GM18909 (cell line): ENCODE data around the gene TOE1.

Experiments used
- ATAC-seq: cut with Tn5 transposase; IDR thresholded peaks from one replicate; pipeline ENCODE4 v1.9.1; 2021; ENCODE audit warnings: mild to moderate bottlenecking; ENCODE audit not compliant: unreplicated experiment, poor library complexity

TOE1 gene

DNA sequence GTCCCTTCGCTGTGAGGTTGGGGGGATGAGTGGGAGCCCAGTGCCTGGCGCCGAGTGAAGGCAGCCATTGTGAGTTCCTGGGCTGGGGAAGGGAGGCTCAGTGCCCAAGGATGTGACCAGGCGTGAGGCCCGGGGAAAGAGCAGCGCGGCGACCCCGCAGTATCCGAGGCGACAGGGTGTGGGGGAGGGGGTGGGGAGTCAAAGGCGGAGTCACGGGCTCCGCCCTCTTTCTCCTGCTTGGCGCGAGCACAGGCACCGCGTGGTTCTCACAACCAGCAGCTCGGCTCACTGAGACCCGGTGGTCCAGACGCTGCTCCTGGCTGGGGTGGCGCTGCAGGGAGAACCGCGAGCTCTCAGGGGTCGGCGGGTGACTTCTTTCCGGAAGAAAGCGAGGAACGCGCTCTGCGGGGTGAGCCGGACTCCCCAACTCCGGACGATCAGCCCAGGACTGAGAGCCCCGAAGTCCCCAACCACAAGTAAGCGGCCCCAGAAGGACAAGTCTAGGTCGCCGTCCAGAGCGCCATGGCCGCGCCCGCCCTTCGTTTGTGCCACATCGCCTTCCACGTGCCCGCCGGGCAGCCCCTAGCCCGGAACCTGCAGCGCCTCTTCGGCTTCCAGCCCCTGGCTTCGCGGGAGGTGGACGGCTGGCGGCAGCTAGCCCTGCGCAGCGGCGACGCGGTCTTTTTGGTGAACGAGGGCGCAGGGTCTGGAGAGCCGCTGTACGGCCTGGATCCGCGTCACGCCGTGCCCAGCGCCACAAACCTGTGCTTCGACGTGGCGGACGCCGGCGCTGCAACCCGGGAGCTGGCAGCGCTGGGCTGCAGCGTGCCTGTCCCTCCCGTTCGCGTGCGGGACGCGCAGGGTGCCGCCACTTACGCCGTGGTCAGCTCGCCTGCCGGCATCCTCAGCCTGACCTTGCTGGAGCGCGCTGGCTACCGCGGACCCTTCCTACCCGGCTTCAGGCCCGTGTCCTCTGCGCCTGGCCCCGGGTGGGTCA is 13.0 kb upstream of the TOE1 start, which contains the start of gene HPDL:
Gene HPDL, plus strand, starts transcription at position 269 of the 997 bp plus-strand sequence. Its CDS starts 254 bp downstream, at position 523.
- peak; percentile 56 for ATAC-seq

DNA sequence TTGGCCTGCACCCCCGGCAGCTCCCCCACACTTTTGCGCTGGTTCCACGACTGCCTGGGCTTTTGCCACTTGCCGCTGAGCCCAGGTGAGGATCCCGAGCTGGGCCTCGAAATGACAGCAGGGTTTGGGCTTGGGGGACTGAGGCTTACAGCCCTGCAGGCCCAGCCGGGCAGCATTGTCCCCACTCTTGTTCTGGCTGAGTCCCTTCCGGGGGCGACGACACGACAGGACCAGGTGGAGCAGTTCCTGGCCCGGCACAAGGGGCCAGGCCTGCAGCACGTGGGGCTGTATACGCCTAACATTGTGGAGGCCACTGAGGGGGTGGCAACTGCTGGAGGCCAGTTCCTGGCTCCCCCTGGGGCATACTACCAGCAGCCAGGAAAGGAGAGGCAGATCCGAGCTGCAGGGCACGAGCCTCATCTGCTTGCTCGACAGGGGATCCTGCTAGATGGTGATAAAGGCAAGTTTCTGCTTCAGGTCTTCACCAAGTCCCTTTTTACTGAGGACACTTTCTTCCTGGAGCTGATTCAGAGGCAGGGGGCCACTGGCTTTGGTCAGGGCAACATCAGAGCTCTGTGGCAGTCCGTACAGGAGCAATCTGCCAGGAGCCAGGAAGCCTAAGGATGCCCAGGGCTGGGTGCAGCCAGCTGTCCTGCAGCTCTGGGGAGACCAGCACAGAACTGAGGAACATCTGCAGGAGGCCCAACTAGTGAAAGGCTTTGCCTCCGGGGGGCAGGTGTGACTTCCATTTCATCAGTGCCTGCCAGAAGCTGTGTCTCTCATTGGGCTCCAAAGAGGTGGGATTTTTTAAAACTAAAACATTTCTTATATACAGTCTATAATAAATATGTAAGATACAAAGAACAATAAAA is 12.1 kb upstream of the TOE1 start:
- peak; percentile 13 for ATAC-seq

DNA sequence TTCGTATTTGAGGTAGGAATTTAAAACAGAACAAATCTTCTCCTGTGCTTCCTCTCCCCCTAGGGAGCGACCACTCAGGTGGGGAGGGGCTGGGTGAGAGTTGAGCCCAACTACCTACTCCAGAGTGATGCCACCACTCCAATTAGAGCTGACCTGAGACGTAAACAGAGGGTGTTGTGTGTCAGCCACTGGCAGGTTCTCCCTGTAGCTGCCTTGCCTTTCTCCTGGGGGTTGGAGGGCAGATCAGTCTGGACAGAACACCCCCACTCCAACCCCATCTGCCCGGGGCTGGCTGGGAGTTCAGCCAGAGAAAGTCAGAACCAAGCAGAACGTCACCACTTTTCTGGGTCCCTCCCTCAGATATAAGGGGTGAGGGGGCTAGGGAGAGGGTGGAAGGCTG is 11.3 kb upstream of the TOE1 start:
- ATAC-seq, result no peak

DNA sequence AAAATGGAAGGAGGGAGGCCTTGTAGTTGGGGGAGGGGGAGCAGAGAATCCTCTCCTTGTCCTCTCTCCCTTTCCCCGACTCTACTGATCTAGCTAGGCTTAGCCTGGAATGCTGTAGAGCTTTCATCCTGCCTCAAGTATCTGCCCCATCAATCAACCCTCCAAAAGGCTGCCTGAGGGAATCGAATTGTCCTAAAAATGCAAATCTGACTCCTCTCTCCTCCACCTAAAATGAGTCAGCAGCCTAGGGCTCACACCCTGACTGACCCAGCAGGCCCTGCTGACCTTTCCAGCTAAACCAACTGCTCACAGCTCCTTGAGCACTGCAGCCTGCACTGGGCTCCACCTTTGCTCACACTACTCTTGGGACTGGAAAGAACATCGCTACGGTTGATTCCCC is 10.5 kb upstream of the TOE1 start:
- ATAC-seq, result no peak

DNA sequence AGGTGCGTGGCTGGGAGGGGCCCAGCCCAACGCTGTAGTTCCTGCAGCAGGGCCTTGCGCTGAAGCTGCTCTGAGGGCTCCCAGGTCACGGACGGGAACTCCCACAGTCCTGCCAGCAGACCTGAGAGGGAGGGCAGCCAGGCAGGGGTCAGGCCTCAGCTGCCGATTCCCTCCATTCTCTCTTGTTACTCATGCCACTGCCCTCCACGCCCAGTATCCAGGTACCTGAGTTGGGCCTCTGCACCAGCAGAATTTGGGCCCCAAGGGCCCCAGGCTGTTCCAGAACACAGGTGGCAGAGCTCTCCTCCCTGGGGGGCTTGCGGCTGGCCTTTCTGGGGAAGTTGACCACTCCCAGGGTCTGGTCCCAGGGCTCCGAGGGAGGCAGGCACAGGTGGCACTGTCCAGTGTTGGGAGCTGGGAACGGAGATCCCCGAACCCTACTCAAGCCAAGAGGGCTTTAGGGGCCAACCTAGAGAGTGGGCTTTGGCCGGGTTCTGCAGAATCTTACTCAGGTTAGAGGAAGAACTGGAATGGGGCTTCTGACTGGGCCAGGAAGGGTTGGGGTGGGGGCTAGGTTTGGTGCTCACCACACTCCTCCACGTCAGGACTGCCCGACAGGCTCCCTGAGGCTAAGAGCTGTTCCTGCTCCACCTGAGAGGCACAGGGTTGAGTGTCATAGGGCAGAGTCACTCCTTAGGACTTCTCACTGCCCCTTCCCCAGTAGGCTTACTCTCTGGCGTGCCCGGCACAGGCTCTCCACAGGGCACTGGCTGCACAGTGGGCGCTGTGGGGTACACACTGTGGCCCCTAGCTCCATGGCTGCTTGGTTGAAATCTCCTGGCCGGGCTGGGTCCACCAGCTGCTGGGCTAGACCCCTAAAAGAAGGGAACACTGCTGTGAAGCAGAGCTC is 8.3 kb upstream of the TOE1 start:
- no peak for ATAC-seq

DNA sequence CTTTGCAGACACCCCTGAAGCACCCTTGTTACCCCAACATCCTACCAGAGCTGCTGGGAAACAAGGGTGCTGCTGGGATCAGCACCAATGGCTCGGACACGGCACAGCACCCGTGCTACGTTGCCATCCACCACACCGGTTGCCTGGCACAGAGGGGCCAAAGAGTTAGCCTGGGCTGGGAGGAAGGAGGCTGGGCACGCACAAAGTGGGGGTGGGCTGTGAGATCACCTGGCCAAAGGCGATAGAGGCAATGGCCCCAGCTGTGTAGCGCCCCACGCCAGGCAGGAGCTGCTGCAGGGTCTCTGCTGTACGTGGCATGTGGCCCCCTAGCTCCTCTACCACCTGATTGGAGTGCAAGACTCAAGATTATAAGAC is 7.6 kb upstream of the TOE1 start:
- ATAC-seq, result no peak

DNA sequence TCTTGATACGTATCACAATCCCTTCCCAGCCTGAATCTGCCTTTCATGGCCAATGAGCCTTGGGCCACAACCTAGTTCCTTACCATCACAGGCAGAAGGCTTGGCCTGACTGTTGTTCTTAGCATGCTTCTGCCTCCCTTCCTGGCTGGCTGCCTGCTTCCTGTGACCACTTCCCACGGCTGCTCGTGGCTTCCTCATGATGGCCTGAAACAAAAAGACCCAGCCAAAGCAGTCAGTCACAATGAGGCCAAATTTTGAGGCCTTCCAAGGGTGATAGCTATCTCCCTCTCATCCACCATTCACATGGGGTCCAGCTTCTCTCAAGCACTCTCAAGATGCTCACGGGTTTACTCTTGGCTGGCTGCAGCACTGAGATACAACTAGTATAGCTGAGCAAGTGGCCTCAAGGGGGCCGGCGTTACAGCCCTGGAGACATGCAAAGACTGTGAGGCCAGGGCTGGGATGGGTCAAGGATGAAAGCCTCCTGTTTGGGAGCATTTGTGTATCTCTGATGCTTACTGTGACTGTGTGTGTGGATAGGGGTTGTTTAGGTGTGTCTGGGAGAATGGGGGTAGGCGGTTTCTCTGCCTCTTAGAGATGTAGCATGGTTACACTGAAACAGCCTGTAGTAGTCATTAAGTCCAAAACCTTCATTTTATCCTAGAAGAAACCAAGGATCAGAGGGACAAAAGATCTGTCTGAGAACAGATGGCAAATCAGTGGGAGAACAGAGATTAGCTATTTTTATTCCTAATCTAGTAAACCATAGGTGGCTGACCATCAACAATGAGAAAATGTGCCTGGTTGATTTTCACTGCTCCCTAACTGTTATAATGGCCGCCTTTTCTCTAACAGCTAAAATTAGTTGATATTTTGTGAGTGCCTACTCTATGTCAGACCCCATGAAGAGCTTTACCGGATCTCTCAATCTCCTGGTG is 5.4 kb upstream of the TOE1 start:
- no peak for ATAC-seq

DNA sequence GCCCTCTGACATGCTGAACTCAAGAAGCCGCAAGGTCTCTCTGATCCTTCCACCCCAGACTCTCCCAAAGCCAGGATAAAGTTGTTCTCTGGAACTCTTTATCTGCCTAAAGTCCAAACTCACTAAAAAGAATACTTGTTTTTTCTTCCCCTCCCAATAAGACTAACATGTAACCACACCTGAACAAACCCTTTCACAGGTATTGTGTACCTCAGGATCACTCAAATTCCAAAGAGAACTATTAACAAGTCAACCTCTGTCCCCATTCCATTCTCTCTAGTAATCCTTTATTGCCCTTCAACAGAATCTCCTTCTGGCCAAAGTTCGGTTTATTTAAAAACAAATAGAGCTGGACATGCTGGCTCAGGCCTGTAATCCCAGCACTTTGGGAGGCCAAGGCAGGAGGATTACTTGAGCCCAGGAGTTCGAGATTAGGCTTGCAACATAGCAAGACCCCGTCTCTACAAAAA is 4.1 kb upstream of the TOE1 start:
- ATAC-seq, result no peak

DNA sequence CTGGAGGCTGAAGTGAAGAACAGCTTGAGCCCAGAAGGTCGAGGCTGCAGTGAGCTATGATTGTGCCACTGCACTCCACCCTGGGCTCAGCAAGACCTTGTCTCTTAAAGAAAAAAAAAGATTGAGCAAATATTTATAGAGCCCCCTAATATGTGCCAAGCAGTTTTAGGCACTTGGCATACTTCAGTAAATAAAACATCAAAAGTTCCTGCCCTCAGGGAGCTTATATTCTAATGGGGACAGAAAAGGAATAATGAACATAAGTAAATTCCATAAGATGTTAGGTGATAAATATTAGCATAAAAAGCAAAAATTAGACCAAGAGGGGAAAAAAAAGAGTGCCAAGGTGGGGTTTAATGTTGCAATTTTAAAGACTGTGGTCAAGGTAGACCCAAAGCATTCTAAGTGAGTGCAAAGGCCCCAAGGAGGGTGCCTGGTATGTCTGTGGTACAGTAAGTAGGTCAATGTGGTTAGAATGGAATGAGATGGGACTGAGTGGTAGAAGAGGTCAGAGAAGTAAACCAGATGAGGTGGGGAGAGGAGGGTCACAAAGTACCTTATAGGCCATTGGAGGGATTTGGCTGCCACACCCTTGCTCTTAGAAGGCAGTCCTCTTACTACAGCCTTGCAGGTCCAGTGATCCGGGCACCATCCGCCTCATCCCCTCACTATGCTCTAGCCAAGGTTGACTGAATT is 2.2 kb upstream of the TOE1 start:
- no peak for ATAC-seq

DNA sequence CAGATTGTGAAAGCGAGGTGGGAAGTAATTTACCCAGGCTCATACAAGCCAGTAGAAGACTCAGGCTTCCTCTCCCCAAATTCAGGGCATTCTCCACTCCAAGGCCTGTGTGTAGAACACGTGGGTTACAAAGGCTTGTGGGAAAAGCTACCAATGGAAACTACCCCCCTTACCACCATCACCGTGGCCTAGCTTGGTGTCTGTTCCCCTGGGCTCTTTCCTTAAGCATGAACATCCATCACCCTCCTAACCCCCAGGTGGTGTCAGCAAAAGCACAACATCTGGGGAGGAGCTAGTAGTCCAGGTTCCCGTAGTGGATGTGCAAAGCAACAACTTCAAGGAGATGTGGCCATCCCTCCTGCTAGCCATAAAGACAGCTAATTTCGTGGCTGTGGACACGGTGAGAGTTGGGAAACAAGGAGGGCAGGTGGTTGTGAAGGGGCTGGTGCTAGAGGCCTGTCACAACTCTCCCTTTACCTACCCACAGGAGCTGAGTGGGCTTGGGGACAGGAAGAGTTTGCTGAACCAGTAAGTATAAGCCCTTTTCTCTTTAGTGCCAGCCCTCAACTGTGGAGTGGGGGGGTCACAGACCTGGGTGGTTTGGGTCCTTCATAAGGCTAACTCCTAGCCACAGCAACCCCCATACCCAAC is 971 bp downstream of the TOE1 start:
- ATAC-seq, result no peak

DNA sequence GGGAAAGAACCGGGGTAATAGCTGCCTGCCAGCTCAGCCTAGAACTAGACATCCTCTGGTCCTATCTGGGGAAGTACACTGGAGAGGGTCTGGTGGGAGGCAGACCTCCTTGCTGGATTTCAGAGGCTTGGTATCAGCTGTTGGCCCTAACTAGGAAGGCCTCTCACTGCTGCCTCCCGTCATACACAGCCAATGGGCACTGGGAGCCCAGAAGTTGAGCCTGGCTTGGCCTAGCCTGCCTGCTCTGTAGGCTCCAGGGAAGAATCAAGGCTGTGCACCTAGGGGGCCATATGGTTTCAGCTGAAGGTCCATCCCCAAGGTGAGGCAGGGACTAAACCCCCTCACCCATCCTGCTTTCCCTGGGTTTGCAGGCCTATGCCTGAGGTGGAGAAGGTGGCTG is 4.5 kb downstream of the TOE1 start:
- ATAC-seq, result no peak

DNA sequence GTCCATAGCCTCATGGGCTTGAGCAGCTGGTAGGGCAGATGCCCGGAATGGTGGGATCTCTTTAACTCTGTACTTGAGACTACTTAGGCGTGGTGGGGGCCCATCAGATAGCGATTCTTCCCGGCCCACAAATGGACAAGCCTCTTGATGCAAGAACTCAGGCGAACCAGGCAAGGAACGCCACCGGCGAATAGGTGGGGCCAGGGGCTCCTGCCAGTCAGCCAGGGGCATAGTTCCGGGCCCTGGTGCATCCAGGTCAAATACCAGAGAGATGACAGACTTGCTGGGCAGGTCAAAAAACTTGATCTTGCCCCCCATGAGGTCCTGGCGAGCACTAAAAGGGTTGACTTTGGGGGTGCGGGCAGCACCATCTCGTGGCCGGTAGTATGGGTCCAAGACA is 5.0 kb downstream of the TOE1 start:
- no peak for ATAC-seq

DNA sequence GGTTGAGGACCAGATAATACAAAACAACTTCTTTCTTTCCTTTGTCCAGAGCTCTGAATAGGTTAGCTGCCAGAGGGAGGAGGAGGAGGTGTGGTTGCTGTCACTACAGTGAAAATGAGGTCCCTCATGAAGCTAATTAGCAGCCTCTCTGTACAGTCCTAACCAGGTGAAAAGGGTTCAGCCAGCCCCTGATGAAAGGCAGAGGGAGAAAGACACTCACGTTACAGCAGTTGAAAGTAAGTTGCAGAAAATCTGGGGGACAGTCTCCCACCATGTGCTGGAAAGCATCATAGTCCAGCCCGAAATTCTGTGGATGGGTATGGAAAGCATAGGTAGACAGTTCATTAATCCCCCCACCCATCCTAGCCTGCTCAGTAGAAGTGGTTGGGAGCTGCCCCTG is 6.5 kb downstream of the TOE1 start:
- ATAC-seq, result no peak

DNA sequence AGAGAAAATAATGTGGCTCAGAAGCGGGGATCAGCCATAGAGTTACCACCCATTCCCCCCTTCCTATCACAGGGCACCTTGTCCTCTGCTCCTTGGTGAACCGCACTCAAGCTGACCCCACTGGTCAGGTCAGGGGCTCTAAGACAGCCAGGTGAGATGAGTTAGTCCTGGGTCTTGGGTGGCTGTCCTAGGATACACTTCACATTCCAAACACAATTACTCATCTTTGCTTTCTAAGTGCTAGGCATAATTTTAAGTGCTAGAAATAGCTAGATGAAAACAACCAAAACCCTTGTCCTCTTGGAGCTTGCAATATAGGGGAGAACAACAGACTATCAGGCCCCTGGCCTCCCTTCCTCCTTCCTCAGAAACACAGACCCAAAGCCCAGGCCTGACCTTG is 8.1 kb downstream of the TOE1 start:
- ATAC-seq, result no peak

DNA sequence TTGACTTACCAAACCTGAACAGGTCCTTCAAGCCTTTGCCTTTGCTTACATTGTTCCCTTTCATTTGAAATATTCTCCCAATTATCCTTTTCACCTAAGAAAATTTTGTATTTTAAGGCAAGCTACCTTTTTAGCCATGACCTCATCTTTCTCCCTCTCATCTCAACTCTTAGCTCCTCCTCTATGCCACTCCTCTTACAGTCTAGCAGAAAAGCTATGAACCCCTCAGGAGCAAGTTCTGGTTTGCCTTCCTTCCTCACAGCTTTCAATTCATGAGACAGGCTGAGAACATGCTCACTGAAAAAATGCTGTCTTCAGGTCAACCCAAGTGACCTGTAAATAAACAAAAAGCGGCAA is 8.6 kb downstream of the TOE1 start:
- no peak for ATAC-seq

DNA sequence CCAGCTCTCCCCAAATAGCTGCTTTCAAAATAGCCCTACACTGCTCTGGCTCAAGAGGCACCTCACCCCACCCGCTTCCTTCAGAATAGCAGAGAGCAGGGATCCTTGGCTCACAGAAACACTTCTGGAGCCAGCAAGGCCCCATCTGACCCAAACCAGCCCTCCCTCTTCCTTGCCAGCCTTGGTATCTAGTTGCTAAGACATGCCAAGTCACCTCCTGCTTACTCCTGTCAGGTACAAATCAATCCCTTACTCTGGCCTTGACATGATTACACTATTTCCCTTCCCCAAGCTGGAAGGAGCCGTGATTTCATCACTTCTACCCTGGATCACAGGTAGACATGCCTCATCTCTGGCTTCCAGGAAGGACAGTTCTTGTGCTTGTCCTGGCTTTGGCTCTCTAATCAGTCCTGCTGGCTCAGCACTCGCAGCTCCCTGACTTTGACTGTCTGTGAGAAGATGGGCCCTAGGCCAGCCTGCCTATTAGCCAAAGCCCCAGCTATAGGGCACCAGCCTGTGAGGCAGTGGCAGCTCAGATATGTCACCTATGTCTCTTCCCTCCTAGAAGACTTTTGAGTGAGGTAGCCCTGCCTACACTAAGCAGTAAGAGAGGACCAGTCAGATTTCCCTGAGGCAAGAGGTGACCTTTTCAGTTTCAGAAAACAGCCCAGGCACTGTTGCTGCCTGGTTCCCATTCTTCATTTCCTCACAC is 9.2 kb downstream of the TOE1 start:
- ATAC-seq, result no peak

DNA sequence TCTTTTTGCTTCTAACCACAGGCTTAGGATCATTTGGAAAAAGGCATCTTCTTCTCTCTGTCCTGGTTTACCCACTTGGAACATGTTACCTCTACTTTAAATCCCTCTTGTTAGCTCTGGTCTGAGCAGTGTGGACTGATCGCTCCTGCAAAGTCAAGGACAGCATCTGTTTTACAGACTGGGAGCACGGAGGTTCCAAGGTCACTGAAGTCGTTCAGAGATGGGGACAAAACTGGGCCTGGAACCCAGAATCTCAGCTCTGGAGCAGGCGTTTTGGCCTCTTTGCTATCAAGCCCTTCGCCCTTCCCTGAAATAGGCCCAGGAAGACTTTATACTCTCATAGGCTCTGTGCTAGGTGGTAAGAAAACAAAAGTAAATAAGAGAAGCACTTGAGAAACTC is 11.5 kb downstream of the TOE1 start:
- no peak for ATAC-seq
